ENCODE measurements around the gene HSD17B4.

HSD17B4 gene

GRCh38 chr5:119458911-119459632 lies 6.8 kb downstream of the HSD17B4 start:
- TF ChIP-seq ZC3H10 (CRISPR knock-in tag; IDR thresholded peaks at IDR 0.05) (no peak), PATZ1 (CRISPR knock-in tag; IDR thresholded peaks at IDR 0.05; ENCODE audit: borderline replicate concordance) (no peak), PPARA (CRISPR knock-in tag; IDR thresholded peaks at IDR 0.05; ENCODE audit: borderline replicate concordance) (no peak), ZNF8 (CRISPR knock-in tag; IDR thresholded peaks at IDR 0.05) (no peak), CREB5 (CRISPR knock-in tag; IDR thresholded peaks at IDR 0.05; ENCODE audit: low read depth) (no peak), ZNF565 (CRISPR knock-in tag; conservative IDR thresholded peaks at IDR 0.05; ENCODE audit: low read depth) (no peak), ZNF70 (CRISPR knock-in tag; IDR thresholded peaks at IDR 0.05) (no peak), ZFP3 (CRISPR knock-in tag; IDR thresholded peaks at IDR 0.05) (no peak), TOX (CRISPR knock-in tag; IDR thresholded peaks at IDR 0.05; ENCODE audit: borderline replicate concordance) (no peak), ISL1 (CRISPR knock-in tag; IDR thresholded peaks at IDR 0.05) (no peak), ESRRG (CRISPR knock-in tag; IDR thresholded peaks at IDR 0.05) (no peak), OSR1 (CRISPR knock-in tag; IDR thresholded peaks at IDR 0.05) (no peak), SNAI2 (CRISPR knock-in tag; IDR thresholded peaks at IDR 0.05) (no peak), CSDC2 (CRISPR knock-in tag; IDR thresholded peaks at IDR 0.05) (no peak), BACH2 (CRISPR knock-in tag; IDR thresholded peaks at IDR 0.05; ENCODE audit: borderline replicate concordance) (no peak), CSRNP3 (CRISPR knock-in tag; IDR thresholded peaks at IDR 0.05) (no peak), ZFP30 (CRISPR knock-in tag; IDR thresholded peaks at IDR 0.05) (no peak), ARNTL (CRISPR knock-in tag; IDR thresholded peaks at IDR 0.05; ENCODE audit: borderline replicate concordance, low read depth) (no peak), RARB (CRISPR knock-in tag; IDR thresholded peaks at IDR 0.05) (no peak)
- ATAC-seq: no peak

GRCh38 chr5:119465640-119466039 lies 13.3 kb downstream of the HSD17B4 start:
- no peak for ATAC-seq
- TF ChIP-seq CSRNP3 (CRISPR knock-in tag; IDR thresholded peaks at IDR 0.05): no peak
- no peak for TF ChIP-seq GLIS3 (CRISPR knock-in tag; IDR thresholded peaks at IDR 0.05)
- TF ChIP-seq TSHZ2 (CRISPR knock-in tag; IDR thresholded peaks at IDR 0.05): no peak
- TF ChIP-seq ZC3H10 (CRISPR knock-in tag; IDR thresholded peaks at IDR 0.05): no peak
- no peak for TF ChIP-seq ZNF565 (CRISPR knock-in tag; conservative IDR thresholded peaks at IDR 0.05; ENCODE audit: low read depth)
- no peak for TF ChIP-seq OSR1 (CRISPR knock-in tag; IDR thresholded peaks at IDR 0.05)
- TF ChIP-seq PPARA (CRISPR knock-in tag; IDR thresholded peaks at IDR 0.05; ENCODE audit: borderline replicate concordance): no peak
- TF ChIP-seq ZNF8 (CRISPR knock-in tag; IDR thresholded peaks at IDR 0.05): no peak
- no peak for TF ChIP-seq ZFP30 (CRISPR knock-in tag; IDR thresholded peaks at IDR 0.05)
- TF ChIP-seq RARB (CRISPR knock-in tag; IDR thresholded peaks at IDR 0.05): no peak
- TF ChIP-seq CREB5 (CRISPR knock-in tag; IDR thresholded peaks at IDR 0.05; ENCODE audit: low read depth): no peak
- TF ChIP-seq ZNF70 (CRISPR knock-in tag; IDR thresholded peaks at IDR 0.05): no peak
- TF ChIP-seq ESRRG (CRISPR knock-in tag; IDR thresholded peaks at IDR 0.05): no peak
- TF ChIP-seq ARNTL (CRISPR knock-in tag; IDR thresholded peaks at IDR 0.05; ENCODE audit: borderline replicate concordance, low read depth): no peak
- TF ChIP-seq ISL1 (CRISPR knock-in tag; IDR thresholded peaks at IDR 0.05): no peak
- TF ChIP-seq BACH2 (CRISPR knock-in tag; IDR thresholded peaks at IDR 0.05; ENCODE audit: borderline replicate concordance): no peak
- TF ChIP-seq ZFP3 (CRISPR knock-in tag; IDR thresholded peaks at IDR 0.05): no peak
- no peak for TF ChIP-seq TOX (CRISPR knock-in tag; IDR thresholded peaks at IDR 0.05; ENCODE audit: borderline replicate concordance)
- TF ChIP-seq PATZ1 (CRISPR knock-in tag; IDR thresholded peaks at IDR 0.05; ENCODE audit: borderline replicate concordance): no peak
- no peak for TF ChIP-seq CSDC2 (CRISPR knock-in tag; IDR thresholded peaks at IDR 0.05)

All from SK-N-SH treated with all-trans-retinoic acid at 6 μM for 48 hours (cell line).